HG03354 (cell line): Measurements from ENCODE around the gene ZNF724.
A peak's percentile ranks its signal among the peaks of the same experiment; 100 is the strongest.
"Not testable (repeated sequence)": the region's sequence is repeated elsewhere in the genome, so short reads cannot be mapped to it uniquely, and the experiment has no call there.

Experiments
- ATAC-seq: cut with Tn5 transposase; IDR thresholded peaks from one replicate; pipeline ENCODE4 v1.9.1; 2021; ENCODE audit warnings: mild to moderate bottlenecking; ENCODE audit not compliant: unreplicated experiment, poor library complexity, severe bottlenecking

ZNF724 gene

DNA sequence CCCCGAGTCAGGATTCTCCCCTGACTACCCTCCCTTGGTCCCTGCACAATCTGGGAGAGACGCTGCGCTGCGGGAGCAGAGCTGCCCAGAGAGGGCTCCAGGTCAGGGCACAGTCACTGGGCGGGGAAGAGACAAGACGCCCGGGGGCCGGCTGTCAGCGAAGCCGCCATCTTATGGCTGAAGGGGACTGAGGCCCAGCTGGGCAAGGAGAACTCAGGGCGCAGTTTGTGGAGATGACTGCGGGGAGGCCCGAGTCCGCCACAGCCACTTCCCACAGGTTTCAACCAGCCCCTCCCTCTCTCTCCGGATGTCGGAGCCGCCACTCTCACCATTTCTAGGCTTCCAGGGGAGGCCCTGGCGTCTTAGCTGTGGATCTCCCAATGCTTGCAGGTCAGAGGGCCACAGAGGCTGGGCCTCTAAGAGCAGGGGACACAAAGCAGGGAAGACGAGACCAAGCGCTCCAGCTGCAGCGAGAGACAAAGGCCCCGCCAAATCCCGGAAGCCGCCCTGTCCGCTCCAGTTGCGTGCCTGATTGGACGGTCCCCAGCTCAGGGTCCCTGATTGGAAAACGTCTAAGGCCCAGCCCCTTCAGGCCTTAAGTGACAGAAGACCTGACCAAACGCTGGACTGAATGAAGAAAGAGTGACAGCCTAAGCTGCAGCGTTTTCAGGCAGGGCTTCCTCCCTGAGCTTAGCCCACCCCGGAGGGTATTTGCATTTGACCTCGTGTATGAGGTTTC lies at the start of gene ZNF724:
Gene ZNF724 (minus strand): TSS at position 484 of the 739 bp plus-strand sequence. CDS start 152 bp downstream, at position 332.
- peak; percentile 99 for ATAC-seq

GRCh38 chr19:23294141-23294540 lies 43.9 kb upstream of the ZNF724 start:
- ATAC-seq, result no peak

DNA sequence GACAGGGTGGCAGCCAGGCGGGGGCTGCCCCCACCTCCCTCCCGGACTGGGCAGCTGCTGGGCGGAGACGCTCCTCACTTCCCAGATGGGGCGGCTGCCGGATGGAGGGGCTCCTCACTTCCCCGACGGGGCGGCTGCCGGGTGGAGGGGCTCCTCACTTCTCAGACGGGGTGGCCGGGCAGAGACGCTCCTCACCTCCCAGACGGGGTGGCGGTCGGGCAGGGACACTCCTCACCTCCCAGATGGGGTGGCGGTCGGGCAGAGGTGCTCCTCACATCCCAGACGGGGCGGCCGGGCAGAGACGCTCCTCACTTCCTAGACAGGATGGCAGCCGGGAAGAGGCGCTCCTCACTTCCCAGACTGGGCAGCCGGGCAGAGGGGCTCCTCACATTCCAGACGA lies 39.8 kb upstream of the ZNF724 start:
- ATAC-seq, result not testable (repeated sequence)

GRCh38 chr19:23287620-23288019 lies 37.4 kb upstream of the ZNF724 start:
- ATAC-seq, result no peak

- ATAC-seq, result no peak
Observed at GRCh38 chr19:23286477-23286876, 36.3 kb upstream of the ZNF724 start.

GRCh38 chr19:23285948-23286347 lies 35.8 kb upstream of the ZNF724 start:
- no peak for ATAC-seq

- not testable (repeated sequence) for ATAC-seq
Observed at GRCh38 chr19:23285326-23285725, 35.1 kb upstream of the ZNF724 start.

- ATAC-seq, result peak; percentile 68
Observed at GRCh38 chr19:23283925-23284324, 33.7 kb upstream of the ZNF724 start.

DNA sequence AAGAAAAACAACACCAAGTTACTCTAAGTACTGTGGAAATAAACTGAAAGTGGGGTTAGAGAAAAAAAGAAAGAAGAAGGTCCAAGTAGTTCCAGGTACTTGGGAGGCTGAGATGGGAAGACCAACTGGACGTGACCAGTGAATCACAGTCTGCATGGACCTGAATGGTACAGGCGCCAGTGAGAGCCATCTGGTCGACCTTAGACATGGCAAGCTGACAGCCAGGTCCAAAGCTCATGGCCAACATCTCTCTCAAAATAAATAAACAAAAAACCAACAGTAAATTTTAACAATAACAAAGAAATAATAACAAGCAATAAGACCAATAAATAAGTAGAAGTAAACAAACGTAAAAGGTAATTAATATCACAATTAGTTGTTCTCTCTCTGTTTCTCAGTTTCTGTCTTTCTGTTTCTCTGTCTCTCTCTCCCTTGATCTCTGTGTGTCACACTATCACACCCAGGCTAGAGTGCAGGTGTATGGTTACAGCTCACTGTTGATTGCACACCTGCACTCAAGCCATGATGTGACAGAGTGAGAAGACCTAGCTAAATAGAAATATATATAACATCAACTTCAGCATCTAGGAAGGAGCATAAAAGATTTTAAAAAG lies 31.6 kb upstream of the ZNF724 start:
- no peak for ATAC-seq

DNA sequence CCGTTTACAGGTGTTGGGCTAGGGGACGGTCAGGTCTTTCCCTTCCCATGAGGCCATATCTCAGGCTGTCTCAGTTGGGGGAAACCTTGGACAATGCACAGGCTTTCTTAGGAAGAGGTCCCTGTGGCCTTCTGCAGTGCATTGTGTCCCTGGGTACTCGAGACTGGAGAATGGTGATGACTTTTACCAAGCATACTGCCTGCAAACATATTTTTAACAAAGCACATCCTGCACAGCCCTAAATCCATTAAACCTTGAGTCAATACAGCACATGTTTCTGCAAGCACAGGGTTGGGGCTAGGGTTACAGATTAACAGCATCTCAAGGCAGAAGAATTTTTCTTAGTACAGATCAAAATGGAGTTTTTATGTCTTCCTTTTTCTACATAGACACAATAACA lies 27.9 kb upstream of the ZNF724 start:
- ATAC-seq, result not testable (repeated sequence)

DNA sequence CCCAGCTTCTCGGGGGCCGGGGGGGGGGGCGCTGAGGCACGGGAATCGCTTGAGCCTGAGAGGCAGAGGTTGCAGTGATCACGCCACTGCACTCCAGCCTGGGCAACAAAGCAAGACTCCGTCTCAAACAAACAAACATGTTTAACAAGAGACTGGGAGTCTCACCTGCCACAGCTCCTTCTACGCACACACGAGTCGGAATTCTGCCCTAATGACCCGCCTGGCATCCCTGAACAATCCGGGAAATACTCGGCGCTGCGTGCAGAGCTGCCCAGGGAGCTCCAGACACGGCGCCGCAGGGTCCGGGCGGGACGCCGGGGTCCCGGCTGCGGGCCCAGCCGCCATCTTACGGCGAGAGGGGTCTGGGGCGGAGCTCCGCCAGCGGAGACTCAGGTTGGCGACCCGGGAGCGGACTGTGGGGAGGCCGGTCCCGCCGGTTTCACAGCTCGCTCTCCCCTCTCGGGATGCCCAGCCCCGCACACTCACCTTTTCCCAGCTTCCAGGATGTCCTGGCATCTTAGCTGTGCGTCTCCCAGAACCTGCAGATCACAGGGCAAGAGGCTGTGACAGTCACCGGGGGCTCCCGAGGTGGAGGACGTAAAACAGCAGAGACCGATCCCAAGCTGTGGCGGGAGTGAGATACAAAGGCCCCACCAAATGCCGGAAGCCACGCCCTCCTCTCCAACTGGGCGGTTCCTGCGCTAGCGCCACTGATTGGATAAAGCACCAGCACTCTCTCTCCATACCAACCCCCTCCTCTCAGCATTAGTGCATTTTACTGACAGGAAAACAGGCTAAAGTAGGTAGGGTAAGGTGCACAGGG lies 23.6 kb upstream of the ZNF724 start:
- peak; percentile 99 for ATAC-seq

GRCh38 chr19:23273022-23273589 lies 22.9 kb upstream of the ZNF724 start:
- ATAC-seq, result peak; percentile 6

DNA sequence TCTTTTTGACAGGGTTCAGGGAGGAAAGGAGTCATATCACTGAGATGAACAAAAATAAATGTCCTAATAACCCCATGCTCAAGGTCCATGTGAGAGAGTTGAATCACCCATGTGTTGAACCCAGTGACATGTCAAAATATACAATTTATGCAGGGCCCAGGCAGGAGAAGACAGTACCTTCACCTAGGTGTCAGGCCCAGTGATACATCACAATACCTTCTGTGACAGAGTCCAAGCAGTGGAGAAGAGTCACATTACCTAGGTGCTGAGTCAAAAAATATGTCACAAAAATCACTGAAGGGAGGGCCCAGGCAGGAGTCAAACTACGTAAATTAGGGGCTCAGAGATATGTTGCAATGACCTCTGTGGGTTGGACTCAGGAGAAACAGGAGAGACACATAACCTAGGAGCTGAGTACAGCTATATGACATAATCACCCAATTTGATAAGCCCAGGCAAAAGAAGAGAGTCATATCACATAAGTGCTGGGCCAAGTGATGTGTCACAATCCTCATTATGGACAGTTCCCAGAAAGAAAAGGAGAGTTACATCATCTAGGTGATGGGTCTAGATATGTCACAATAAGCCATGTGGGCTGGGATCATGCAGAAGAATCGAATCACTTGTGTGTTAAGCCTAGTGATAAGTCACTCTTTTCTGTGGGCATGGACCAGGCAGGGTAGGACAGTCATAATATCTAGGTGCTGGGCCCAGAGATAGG lies 13.8 kb upstream of the ZNF724 start:
- ATAC-seq, result no peak

GRCh38 chr19:23263396-23263795 lies 13.2 kb upstream of the ZNF724 start:
- ATAC-seq, result no peak

GRCh38 chr19:23262920-23263319 lies 12.7 kb upstream of the ZNF724 start:
- no peak for ATAC-seq

GRCh38 chr19:23261496-23262020 lies 11.4 kb upstream of the ZNF724 start:
- ATAC-seq, result no peak

- ATAC-seq, result no peak
Observed at GRCh38 chr19:23260956-23261355, 10.8 kb upstream of the ZNF724 start.

DNA sequence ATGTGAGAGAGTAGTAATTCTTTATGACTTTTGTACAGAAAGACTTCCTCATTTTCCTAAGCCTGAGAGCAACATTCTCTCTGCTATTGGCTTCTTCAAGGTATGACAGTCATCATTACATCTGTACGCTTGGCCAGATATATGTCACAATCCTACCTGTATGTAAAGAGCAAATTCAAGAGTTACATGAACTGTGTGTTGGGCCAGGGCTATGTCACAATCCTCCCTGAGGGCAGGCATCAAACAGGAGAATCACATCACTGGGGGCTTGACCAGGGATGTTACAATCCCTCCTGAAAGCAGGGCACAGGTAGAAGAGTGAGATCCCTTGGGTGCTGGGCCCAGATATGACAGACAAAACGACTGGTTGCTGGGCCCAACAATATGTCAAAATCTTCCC lies 9.8 kb upstream of the ZNF724 start:
- no peak for ATAC-seq

- ATAC-seq, result no peak
Observed at GRCh38 chr19:23255700-23256099, 5.5 kb upstream of the ZNF724 start.
